NCI-H1694 treated with DMSO at 0.1 percent for 48 hours (cell line): Measurements from ENCODE around the gene ARRB2.

Experiments
- DNase-seq: peaks from one replicate; lab custom pipeline; 2025; lab: John Stamatoyannopoulos, UW

ARRB2 gene

DNA sequence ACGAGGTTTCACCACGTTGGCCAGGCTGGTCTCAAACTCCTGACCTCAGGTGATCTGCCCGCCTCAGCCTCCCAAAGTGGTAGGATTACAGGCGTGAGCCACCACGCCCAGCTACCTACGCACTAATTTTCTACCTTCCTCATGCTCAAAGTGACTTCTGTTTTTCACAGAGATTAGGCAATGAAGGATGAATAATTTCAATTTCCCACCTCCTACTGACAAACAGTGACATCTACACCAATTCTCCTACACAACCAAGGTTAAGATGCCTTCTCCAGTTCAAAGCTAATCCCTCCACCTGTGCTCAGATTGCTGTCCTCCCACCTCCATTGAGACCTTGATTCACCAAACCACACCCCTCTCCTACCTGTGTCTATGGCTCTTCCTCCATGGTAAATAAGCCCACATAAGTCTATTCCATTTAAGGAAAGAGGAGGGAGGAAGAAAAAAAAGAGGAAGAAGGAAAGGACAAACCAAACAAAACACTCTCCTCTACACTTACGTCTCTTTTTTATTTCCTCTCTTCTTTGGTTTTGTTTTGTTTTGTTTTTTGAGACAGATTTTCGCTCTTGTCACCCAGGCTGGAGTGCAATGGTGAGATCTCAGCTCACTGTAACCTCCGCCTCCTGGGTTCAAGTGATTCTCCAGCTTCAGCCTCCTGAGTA lies 15.3 kb downstream of the ARRB2 start:
- DNase-seq: no peak

DNA sequence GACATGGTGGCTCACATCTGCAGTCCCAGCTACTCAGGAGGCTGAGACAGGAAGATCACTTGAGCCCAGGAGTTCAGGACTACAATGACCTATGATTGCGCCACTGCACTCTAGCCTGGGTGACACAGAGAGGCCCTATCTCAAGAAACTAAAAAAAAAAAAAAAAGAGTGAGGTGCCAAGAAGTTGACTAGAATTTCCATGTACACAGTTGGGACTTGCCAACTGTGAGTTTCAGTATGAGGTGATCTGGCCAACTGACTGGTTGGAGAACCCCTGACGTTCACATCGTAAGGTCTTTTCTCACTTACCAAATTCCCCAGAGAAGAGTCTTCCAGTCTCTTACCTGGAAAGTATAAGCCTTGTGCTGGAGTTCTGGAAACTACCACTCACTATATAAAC lies 17.7 kb downstream of the ARRB2 start:
- DNase-seq: no peak

GRCh38 chr17:4733073-4733531 lies 22.7 kb downstream of the ARRB2 start:
- DNase-seq: no peak

DNA sequence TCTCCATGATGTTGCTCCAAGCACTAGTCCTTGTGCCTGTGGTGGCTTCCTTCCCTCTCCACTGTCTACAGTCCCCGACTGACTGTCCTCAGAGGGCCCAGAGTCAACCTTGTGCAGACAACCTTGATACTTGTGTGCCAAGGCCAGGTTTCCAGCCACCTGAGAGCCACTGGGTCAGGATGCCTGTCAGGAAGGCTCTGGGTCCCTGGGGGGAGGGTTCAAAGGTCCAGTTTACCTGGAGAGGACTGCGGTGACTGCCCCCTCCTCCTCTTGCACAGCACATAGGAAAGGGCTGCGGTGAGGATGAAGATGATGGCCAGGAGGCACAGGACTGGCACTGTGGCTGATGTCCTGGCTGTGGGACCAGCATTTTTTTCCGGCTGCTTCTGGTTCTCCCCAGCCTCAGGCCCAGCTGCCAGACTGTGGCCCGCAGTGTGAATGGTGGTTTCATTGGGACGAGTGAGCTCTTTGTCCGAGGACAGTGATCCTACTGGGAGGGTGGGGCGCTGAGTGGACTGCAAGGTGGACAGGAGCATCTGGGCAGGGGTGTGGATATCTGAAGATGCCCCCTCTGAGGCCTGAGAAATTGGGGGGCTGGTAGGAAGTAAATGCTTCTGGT lies 24.5 kb downstream of the ARRB2 start:
- DNase-seq: no peak

DNA sequence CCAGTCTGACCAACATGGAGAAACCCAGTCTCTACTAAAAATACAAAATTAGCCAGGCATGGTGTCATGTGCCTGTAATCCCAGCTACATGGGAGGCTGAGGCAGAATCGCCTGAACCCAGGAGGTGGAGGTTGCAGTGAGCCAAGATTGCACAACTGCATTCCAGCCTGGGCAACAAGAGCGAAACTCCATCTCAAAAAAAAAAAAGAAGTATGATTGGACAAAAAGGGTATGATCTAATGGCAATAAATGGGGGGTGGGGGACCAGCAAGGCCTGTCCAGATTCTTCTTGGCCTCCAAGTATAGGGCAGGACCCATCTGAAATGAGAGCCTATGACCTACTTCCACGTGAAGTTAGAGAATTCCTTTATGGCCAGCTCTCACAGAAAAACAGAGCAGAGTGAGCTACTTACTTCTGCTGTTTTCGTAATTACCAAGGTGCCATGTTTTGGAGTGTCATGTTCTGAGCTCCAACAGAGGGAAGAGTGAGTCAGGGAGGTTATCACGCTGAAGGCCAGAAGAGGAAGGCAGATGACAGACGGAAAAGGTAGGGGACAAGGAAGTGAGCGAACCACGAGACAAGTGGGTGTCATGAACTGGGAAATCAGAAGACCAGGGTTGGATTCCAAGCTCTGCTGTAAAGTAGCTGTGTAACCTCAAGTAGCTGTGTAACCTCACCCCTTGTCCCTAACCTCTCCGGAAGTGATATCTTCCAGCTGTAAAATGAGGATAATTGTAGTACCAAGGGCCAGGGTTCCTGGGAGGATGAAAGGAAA lies 25.6 kb downstream of the ARRB2 start:
- no peak for DNase-seq

- DNase-seq: no peak
Measured at GRCh38 chr17:4738136-4739121, 28.0 kb downstream of the ARRB2 start.

DNA sequence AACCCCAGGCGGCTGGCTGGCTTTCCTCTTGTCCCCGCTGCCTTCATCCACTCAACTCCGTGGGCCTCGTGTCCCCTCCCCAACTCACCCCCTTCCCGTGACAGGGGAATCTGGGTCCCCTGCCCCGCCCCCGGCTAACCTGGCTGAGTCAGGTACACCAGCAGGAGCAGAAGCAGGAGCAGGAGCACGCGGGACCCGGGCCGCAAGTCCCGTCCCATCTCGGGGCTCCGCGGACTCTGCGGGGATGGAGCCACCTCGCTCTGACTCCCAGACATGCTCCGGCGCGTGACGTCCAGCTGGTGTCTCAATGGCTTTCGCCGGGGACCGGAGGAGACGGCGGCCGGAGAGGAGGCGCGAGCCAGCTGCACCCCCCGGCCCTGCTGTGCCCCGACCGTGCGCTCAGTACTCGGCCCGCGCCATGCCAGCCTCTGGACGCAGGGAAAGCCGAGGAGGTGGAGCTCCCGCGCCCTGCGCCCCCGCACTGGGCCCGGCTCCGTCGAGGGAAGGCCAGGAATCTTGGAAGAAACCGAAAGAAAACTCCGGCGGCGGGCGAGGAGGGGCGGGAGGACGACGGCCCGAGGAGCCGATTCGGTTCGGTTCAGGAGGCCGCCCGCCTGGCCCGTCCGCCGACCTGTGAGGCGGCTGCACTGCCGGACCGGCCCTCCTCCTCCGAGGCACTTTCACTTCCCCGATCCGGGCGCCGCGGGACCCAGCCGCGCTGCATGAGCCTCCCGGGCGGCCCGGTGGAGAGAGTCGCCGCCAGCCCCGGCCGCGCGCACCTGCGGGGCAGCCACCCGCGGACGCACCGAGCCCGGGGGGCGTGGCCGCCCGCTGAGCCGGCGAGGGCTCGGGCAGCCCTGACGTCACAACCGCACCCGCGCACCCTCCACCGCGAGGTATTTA lies 28.9 kb downstream of the ARRB2 start, which contains the start of the genes CXCL16 and ZMYND15:
Gene CXCL16, minus strand, starts transcription at position 807 of the 903 bp plus-strand sequence. Its CDS starts 589 bp downstream, at position 218.
Gene ZMYND15, plus strand, starts transcription at position 712 of the 903 bp plus-strand sequence. CDS start 716 bp downstream, outside the sequence.
- no peak for DNase-seq

DNA sequence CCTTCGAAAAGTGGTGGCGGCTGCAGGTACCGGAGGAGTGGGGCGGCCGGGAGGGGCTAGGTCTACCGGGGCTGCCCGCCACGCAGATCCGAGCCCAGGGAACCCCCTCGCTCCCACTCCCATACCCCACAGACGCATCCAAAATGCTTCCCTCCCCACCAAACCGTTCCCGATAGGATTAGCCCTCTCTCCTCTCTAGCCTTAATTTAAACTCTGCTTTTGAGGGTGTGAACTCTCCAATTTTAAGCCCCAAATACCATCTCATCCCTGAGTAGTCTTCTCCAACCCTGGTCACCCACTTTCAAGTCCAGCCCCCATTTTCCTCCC lies 29.6 kb downstream of the ARRB2 start:
- no peak for DNase-seq

DNA sequence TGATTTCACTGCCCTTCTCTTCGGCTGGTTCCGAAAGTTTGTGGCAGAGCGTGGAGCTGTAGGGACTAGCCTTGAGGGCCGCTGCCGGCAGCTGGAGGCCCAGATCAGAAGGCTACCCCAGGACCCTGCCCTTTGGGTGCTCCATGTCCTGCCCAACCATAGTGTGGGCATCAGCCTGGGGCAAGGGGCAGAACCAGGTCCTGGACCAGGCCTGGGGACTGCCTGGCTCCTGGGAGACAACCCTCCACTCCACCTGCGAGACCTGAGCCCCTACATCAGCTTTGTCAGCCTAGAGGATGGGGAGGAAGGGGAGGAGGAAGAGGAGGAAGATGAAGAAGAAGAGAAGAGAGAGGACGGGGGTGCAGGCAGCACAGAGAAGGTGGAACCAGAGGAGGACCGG lies 30.2 kb downstream of the ARRB2 start:
- no peak for DNase-seq

DNA sequence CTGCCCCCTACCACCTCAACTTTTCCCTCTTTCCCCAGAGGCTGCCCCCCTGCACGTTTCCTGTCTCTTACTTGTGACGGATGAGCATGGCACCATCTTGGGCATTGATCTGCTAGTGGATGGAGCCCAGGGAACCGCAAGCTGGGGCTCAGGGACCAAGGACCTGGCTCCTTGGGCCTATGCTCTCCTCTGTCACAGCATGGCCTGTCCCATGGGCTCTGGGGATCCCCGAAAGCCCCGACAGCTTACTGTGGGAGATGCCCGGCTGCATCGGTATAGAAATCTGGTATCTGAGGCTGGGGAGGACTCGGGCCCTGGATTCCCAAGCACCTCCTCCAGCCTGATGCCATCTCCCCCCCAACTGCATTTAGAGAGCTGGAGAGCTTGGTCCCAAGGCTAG lies 31.1 kb downstream of the ARRB2 start:
- no peak for DNase-seq

DNA sequence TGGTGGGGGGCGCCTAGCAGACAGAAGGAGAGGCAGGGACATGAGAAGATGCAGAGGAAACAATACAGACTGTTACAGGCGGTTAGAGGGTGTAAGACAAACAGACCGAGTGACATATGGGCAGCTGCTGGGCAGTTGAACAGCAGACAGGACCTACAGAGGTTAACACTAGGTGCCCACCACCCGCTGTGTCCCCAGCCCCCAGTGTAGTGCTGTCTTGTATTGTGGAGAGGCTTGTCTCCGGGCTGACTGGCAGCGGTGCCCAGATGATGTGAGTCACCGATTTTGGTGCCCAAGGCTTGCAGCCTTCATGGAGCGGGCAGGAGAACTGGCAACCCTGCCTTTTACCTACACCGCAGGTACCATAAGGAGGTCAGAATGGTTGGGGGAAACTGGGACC lies 31.7 kb downstream of the ARRB2 start:
- no peak for DNase-seq

DNA sequence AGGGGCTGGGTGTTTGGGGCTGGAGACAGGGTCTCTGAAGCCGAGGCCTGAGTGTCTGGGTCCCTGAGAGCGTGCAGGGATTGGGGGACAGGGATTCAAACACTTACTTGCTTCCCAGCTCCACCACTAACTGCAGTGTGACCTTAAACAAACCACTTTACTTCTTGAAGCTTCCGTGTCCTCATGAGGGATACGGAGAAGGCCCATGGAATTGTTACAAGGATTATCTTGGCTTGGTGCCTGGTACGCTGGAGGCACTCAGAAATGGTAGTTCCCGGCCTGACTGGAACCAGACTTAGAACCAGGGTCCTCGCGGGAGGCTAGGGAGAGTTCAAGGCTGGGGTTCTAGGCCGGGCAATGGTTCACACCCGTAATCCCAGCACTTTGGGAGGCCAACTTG lies 32.2 kb downstream of the ARRB2 start:
- DNase-seq: no peak

GRCh38 chr17:4743216-4743615 lies 32.8 kb downstream of the ARRB2 start:
- no peak for DNase-seq

DNA sequence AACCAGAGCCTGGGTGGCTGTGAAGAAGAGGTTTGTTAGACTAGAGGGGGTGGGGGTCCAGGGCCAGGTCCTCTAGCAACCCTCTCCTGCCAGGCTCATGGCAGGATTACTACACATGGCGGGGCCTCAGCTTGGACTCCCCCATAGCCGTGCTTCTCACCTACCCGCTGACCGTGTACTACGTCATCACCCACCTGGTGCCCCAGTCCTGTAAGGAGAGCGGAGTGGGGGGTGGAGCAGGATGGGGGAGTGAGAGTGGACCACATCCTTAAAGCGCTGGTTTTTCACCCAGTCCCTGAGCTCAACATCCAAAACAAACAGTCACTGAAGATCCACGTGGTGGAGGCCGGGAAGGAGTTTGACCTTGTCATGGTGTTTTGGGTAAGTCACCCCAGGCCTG lies 33.5 kb downstream of the ARRB2 start:
- DNase-seq: no peak

- no peak for DNase-seq
Measured at GRCh38 chr17:4744999-4745969, 34.9 kb downstream of the ARRB2 start.

- no peak for DNase-seq
Measured at GRCh38 chr17:4747847-4748246, 37.4 kb downstream of the ARRB2 start.

- no peak for DNase-seq
Measured at GRCh38 chr17:4748686-4749085, 38.3 kb downstream of the ARRB2 start.

DNA sequence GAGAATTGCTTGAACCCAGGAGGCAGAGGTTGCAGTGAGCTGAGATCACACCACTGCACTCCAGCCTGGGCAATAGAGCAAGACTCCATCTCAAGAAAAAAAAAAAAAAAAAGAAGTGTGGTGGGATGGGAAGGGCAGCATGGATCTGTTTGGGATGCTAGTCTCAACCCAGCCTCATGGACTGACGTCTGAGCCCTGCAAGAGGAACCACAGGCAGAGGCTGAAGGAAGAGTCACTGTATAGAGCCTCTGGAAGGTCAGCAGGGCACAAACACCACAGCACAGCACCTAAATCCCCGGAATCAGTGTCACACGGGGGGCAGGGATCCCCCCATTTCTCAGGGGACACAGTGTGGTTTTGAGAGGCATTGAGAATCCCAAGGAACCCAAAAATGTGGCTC lies 40.2 kb downstream of the ARRB2 start:
- no peak for DNase-seq

DNA sequence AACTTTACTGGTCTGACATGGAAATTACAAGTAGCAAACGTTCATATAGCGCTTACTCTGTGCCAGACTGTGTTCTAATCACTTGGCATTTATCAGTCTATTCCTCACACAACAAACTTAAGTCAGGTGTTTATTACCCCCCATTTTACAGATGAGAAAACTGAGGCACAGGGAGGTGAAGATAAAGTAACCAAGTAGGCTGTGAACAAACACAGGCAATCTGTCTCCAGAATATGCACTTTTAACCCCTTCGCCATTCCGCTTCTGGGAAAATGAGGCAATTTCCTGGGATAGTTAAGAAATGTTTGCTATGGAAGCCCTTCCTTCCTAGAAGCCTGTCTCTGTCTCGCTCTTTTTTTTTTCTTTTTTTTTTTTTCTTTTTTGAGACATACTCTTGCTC lies 41.5 kb downstream of the ARRB2 start:
- no peak for DNase-seq

GRCh38 chr17:4753392-4753791 lies 43.0 kb downstream of the ARRB2 start:
- no peak for DNase-seq
